Stomach (tissue), 9 donors: ENCODE data around the gene MAEA. TPM values are rescaled to one million over a fixed set of nuclear protein-coding genes. Genes with fewer than 3 reads are reported as not detected.

ENCODE experiments used
- DNase-seq, 2 donors: peaks; one replicate each; pipeline versions ENCODE4 v3.0.0 to v3.0.0-alpha.2; 2013 to 2019
- H3K27ac ChIP-seq, 5 donors: fragments of 200-600 bp in 4 of 5; sonication (generic) in 4 of 5; one replicate each; pipeline ENCODE4 v1.5.1; 2013 to 2019; ENCODE audit warnings: mild to moderate bottlenecking in 1 of 5, moderate library complexity in 1 of 5
- H3K27me3 ChIP-seq, 3 donors: fragments of 200-600 bp; sonication (generic); one replicate each; pipeline ENCODE4 v1.5.1; 2017 to 2019; ENCODE audit warnings: mixed run types in 1 of 3
- H3K36me3 ChIP-seq, 4 donors: fragments of 200-600 bp; sonication (generic); 1 replicate in 3 of 4; 2 replicates in 1 of 4; pipeline ENCODE4 v1.5.1; 2016 to 2019
- H3K4me1 ChIP-seq, 4 donors: fragments of 200-600 bp; sonication (generic); one replicate each; pipeline ENCODE4 v1.5.1; 2016 to 2019
- H3K4me3 ChIP-seq, 4 donors: fragments of 200-600 bp; sonication (generic) in 3 of 4; one replicate each; pipeline ENCODE4 v1.5.1; 2016 to 2019; ENCODE audit warnings: mild to moderate bottlenecking in 1 of 4
- H3K9me3 ChIP-seq, 4 donors: fragments of 200-600 bp; sonication (generic); one replicate each; pipeline ENCODE4 v1.5.1; 2016 to 2019
- CTCF ChIP-seq, 7 experiments: fragments of 450-650 bp in 4 of 7; fragments of 200-600 bp in 3 of 7; sonication (generic) in 3 of 7; IDR thresholded peaks; one replicate each; pipeline ENCODE4 v1.5.1; 2016 to 2019; ENCODE audit warnings: antibody characterized with exemption in 7 of 7, control low read depth in 2 of 7, mild to moderate bottlenecking in 1 of 7
- EP300 ChIP-seq: sonication (generic); formaldehyde crosslinking; IDR thresholded peaks from one replicate; pipeline ENCODE4 v1.6.1; 2017; ENCODE audit warnings: antibody characterized with exemption
- POLR2A ChIP-seq, 4 donors: fragments of 450-650 bp; IDR thresholded peaks; one replicate each; pipeline ENCODE4 v1.6.1; 2016; ENCODE audit warnings: antibody characterized with exemption in 4 of 4, control low read depth in 2 of 4, mild to moderate bottlenecking in 1 of 4, moderate library complexity in 1 of 4
- POLR2AphosphoS5 ChIP-seq, 3 donors: sonication (generic); formaldehyde crosslinking; IDR thresholded peaks; one replicate each; pipeline ENCODE4 v1.6.1; 2016; ENCODE audit warnings: antibody characterized with exemption in 3 of 3
- WGBS, 5 donors: extraction: QIAGEN DNeasy Blood & Tissue Kit in 3 of 5; methylation state at CpG; one replicate each; pipeline versions ENCODE4 v1.1.5 to v1.1.7; 2013 to 2018; 5-methylcytosine and 5-hydroxymethylcytosine counted together
- intact Hi-C: fragments of 100-400 bp; cut with DNase I; formaldehyde crosslinking; loops from one replicate; pipeline ENCODE4 v1.15.1; 2023; ENCODE audit warnings: low total_unique reads
- polyA plus RNA-seq, 3 donors: library from polyadenylated mRNA; stranded (reverse); fragments of 200-250 nt; gene quantifications; one replicate each; pipeline ENCODE4 v1.2.3, GENCODE V29; 2013
- total RNA-seq, 5 donors: library from RNA; depleted of rRNA; stranded (reverse); fragments of >200 nt; gene quantifications; one replicate each; pipeline versions ENCODE4 v1.1.0 to v1.2.3, GENCODE V29; 2014 to 2016
- donor health status: healthy with polysubstance abuse.
- donor health status: Bipolar disorder and iron deficiency.
- donor health status: healthy.

MAEA gene
- total and polyA plus RNA-seq, 8 donors, result 34.0 to 295 (median 63.0) TPM

- Histone ChIP-seq H3K4me3 (peak overlapping the region in 2 of 4 donors; percentile 3 to 92), H3K9me3 (no peaks in the 10 kb centered on the region), H3K27ac (peak overlapping the region; percentile 74 to 100 (median 100)), H3K36me3 (peaks cover 17 to 31% (median 27%) of the 10 kb centered on the region in 4 donors), H3K4me1 (peaks cover 19 to 62% (median 56%) of the 10 kb centered on the region in 4 donors), H3K27me3 (no peaks in the 10 kb centered on the region)
- TF ChIP-seq CTCF (IDR thresholded peaks at IDR 0.05), result no peak
- TF ChIP-seq EP300, result no peak
- TF ChIP-seq POLR2AphosphoS5 (IDR thresholded peaks at IDR 0.05), result no peak
- TF ChIP-seq POLR2A (IDR thresholded peaks at IDR 0.05), result no peak
- intact Hi-C loops, result loop anchor here (5.0 kb wide), 1 partner anchor 56 kb away; no protein-coding TSS in a partner anchor
- WGBS, 5 donors, result 36 to 83% (median 76%) methylated on average over 25 of the region's 25 CpGs
- DNase-seq, result no peak
These were observed 59.1 kb downstream of the MAEA start for GRCh38 chr4:1348746-1349145.

- intact Hi-C loops, result loop anchor here (5.0 to 10.0 kb wide), 3 partner anchors 57 to 285 kb away; no protein-coding TSS in a partner anchor
- DNase-seq, result no peak
- peaks cover 20 to 40% (median 35%) of the 10 kb centered on the region in 4 donors for H3K36me3 ChIP-seq
- peak overlapping the region in 3 of 5 donors; percentile 100 for H3K27ac ChIP-seq
- peaks cover 19 to 57% (median 50%) of the 10 kb centered on the region in 4 donors for H3K4me1 ChIP-seq
- no peak overlapping the region for H3K4me3 ChIP-seq
- WGBS, 5 donors, result 83 to 91% (median 85%) methylated on average over 23 to 29 of the region's 29 CpGs
- TF ChIP-seq EP300 (no peak), CTCF (IDR thresholded peaks at IDR 0.05) (no peak), POLR2AphosphoS5 (IDR thresholded peaks at IDR 0.05) (no peak), POLR2A (IDR thresholded peaks at IDR 0.05) (no peak)
- H3K27me3 ChIP-seq, result no peaks in the 10 kb centered on the region
- H3K9me3 ChIP-seq, result no peaks in the 10 kb centered on the region
These were observed 59.9 kb downstream of the MAEA start for GRCh38 chr4:1349359-1350168.

GRCh38 chr4:1350169-1350520 is 60.5 kb downstream of the MAEA start:
- DNase-seq, result no peak
- no peak overlapping the region for H3K4me3 ChIP-seq
- peaks cover 16 to 51% (median 44%) of the 10 kb centered on the region in 4 donors for H3K4me1 ChIP-seq
- H3K27me3 ChIP-seq, result no peaks in the 10 kb centered on the region
- intact Hi-C loops, result loop anchor here (10.0 kb wide), 2 partner anchors 215 to 285 kb away; no protein-coding TSS in a partner anchor
- peak overlapping the region in 1 of 5 donors; percentile 100 for H3K27ac ChIP-seq
- 83 to 90% (median 89%) methylated on average over 5 of the region's 5 CpGs for WGBS, 5 donors
- TF ChIP-seq POLR2AphosphoS5 (IDR thresholded peaks at IDR 0.05) (no peak), EP300 (no peak), POLR2A (IDR thresholded peaks at IDR 0.05) (no peak), CTCF (IDR thresholded peaks at IDR 0.05) (no peak)
- H3K9me3 ChIP-seq, result no peaks in the 10 kb centered on the region
- peaks cover 25 to 45% (median 41%) of the 10 kb centered on the region in 4 donors for H3K36me3 ChIP-seq

- 32 to 42% (median 37%) methylated on average over 14 to 24 of the region's 24 CpGs for WGBS, 5 donors
- Histone ChIP-seq H3K4me3 (no peak overlapping the region), H3K27ac (peak overlapping the region in 2 of 5 donors; percentile 52 to 60), H3K36me3 (peaks cover 34 to 64% (median 53%) of the 10 kb centered on the region in 4 donors), H3K27me3 (no peaks in the 10 kb centered on the region), H3K4me1 (peaks cover 15 to 46% (median 36%) of the 10 kb centered on the region in 4 donors), H3K9me3 (no peaks in the 10 kb centered on the region)
- DNase-seq, result peak; percentile 93 to 94
- TF ChIP-seq CTCF (IDR thresholded peaks at IDR 0.05), result peak in 5 of 7 experiments; percentile 75 to 93 (median 87)
- peak in 1 of 3 donors; percentile 74 for TF ChIP-seq POLR2AphosphoS5 (IDR thresholded peaks at IDR 0.05)
- TF ChIP-seq EP300, result no peak
- intact Hi-C loops, result loop anchor here (10.0 kb wide), 2 partner anchors 217 to 283 kb away; no protein-coding TSS in a partner anchor
These were observed 62.3 kb downstream of the MAEA start for GRCh38 chr4:1351854-1352566.
